K562 (cell line): Measurements from ENCODE around the gene CSNK2A1. TPM values are rescaled to one million over a fixed set of nuclear protein-coding genes. Genes with fewer than 3 reads are reported as not detected.

Experiments
- ATAC-seq: fragments of 200-7000 bp; cut with Tn5 transposase; 3 replicates; pipeline ENCODE4 v1.9.1; 2020; ENCODE audit warnings: moderate library complexity
- BruUV-seq: library from RNA; stranded (reverse); fragments of 400-500 nt; replicated peaks from 2 replicates; lab custom pipeline; 2021; lab: Mats Ljungman, UMichigan
- CTCF ChIA-PET: fragments of 300-600 bp; formaldehyde crosslinking; extraction: SDS; loops from one replicate; lab custom pipeline; 2021; ENCODE audit warnings: low intra/inter-chr PET ratio; lab: Yijun Ruan, JAX
- POLR2A ChIA-PET: fragments of 300-600, 350-650 bp; sonication (Branson Sonifier 250); formaldehyde crosslinking; extraction: SDS; loops from one replicate; lab custom pipeline; 2021; ENCODE audit warnings: antibody characterized with exemption, inconsistent platforms; lab: Yijun Ruan, JAX
- DNase-seq, 4 experiments: peaks; one replicate each; pipeline versions ENCODE4 v3.0.0 to v3.0.0-alpha.2; 2011 to 2018; ENCODE audit warnings: low spot score in 3 of 4, mixed read lengths in 3 of 4; ENCODE audit errors: extremely low read depth in 1 of 4
- FAIRE-seq: peaks from 2 replicates; lab custom pipeline; 2011; peaks lifted over from hg19 to GRCh38; lab: Jason Lieb, UNC
- H2AFZ ChIP-seq: 2 replicates; pipeline ENCODE4 v1.6.0; 2011; ENCODE audit warnings: low read depth, low read length, control low read depth, inconsistent platforms
- H3K27ac ChIP-seq: fragments of 200-600 bp; 3 replicates; pipeline ENCODE4 v1.8.0; 2011; ENCODE audit warnings: low read depth, mild to moderate bottlenecking, control low read depth, inconsistent platforms, low read length, moderate library complexity, mixed read lengths; ENCODE audit errors: extremely low read depth
- H3K27me3 ChIP-seq, 2 experiments: fragments of 300-600 bp in 1 of 2; 2 replicates in 1 of 2; 3 replicates in 1 of 2; pipeline versions ENCODE4 v1.6.0 to v1.8.0; 2011; ENCODE audit warnings: inconsistent platforms in 2 of 2, low read length in 2 of 2, mild to moderate bottlenecking in 1 of 2, mixed read lengths in 1 of 2, moderate library complexity in 1 of 2; ENCODE audit not compliant: control insufficient read depth in 2 of 2, insufficient read depth in 2 of 2
- H3K36me3 ChIP-seq: fragments of 300-600 bp; 3 replicates; pipeline ENCODE4 v1.8.0; 2011; ENCODE audit warnings: mild to moderate bottlenecking, low read length, inconsistent platforms; ENCODE audit not compliant: control insufficient read depth, insufficient read depth
- H3K4me1 ChIP-seq, 2 experiments: fragments of 200-600 bp in 1 of 2; replicated peaks in 1 of 2; 2 replicates in 1 of 2; 3 replicates in 1 of 2; pipeline versions ENCODE4 v1.5.1 to v1.8.0; 2011; ENCODE audit warnings: inconsistent platforms in 2 of 2, low read length in 2 of 2, mild to moderate bottlenecking in 1 of 2, mixed read lengths in 1 of 2, moderate library complexity in 1 of 2; ENCODE audit not compliant: control insufficient read depth in 2 of 2, insufficient read depth in 2 of 2
- H3K4me2 ChIP-seq: 2 replicates; pipeline ENCODE4 v1.6.1; 2011; ENCODE audit warnings: low read length, control low read depth, inconsistent platforms, mixed read lengths; ENCODE audit not compliant: insufficient read depth
- H3K4me3 ChIP-seq: fragments of 200-600 bp; sonication (generic), shearing (Covaris generic); 2 replicates; pipeline ENCODE4 v1.5.1; 2016; ENCODE audit warnings: control low read depth, inconsistent platforms
- H3K79me2 ChIP-seq: fragments of 200-600 bp; 3 replicates; pipeline ENCODE4 v1.8.0; 2011; ENCODE audit warnings: low read length, inconsistent platforms; ENCODE audit not compliant: control insufficient read depth, insufficient read depth
- H3K9ac ChIP-seq, 2 experiments: 2 replicates each; pipeline versions ENCODE4 v1.6.0 to v1.6.1; 2011; ENCODE audit warnings: low read depth in 2 of 2, low read length in 2 of 2, control low read depth in 1 of 2, inconsistent platforms in 1 of 2, mild to moderate bottlenecking in 1 of 2, mixed read lengths in 1 of 2; ENCODE audit not compliant: insufficient read depth in 1 of 2
- H3K9me1 ChIP-seq: one replicate; pipeline ENCODE4 v1.6.0; 2011; ENCODE audit warnings: inconsistent platforms, mild to moderate bottlenecking, low read length, moderate library complexity; ENCODE audit not compliant: control insufficient read depth, insufficient read depth
- H3K9me3 ChIP-seq: replicated peaks from 2 replicates; pipeline ENCODE4 v1.5.1; 2011; ENCODE audit warnings: low read depth, low read length, inconsistent platforms; ENCODE audit not compliant: control insufficient read depth, insufficient read depth
- H4K20me1 ChIP-seq: replicated peaks from 2 replicates; pipeline ENCODE4 v1.6.1; 2011; ENCODE audit warnings: low read length, inconsistent platforms, mixed read lengths; ENCODE audit not compliant: control insufficient read depth, insufficient read depth
- HOMEZ ChIP-seq: fragments of 250-450 bp; sonication (Bioruptor Pico); IDR thresholded peaks from 2 replicates; pipeline ENCODE4 v1.4.0; 2020; ENCODE audit warnings: mild to moderate bottlenecking, moderate library complexity
- MAFK ChIP-seq: IDR thresholded peaks from 2 replicates; pipeline ENCODE4 v1.6.1; 2011; ENCODE audit warnings: low read length, improper control_type of control experiment
- MED1 ChIP-seq: sonication (generic); formaldehyde crosslinking; IDR thresholded peaks from 2 replicates; pipeline ENCODE4 v1.8.1; 2023; ENCODE audit warnings: missing genetic modification reagents, borderline replicate concordance
- SIN3B ChIP-seq: fragments of 450-650 bp; IDR thresholded peaks from 2 replicates; pipeline ENCODE4 v1.6.1; 2017; ENCODE audit warnings: low read depth, mild to moderate bottlenecking, moderate library complexity
- ZBTB33 ChIP-seq: sonication (generic); formaldehyde crosslinking; IDR thresholded peaks from 2 replicates; pipeline ENCODE4 v1.8.1; 2023; ENCODE audit warnings: mild to moderate bottlenecking, missing genetic modification reagents
- ZNF277 ChIP-seq: fragments of 250-450 bp; sonication (Bioruptor Pico); IDR thresholded peaks from 2 replicates; pipeline ENCODE4 v1.8.0; 2022; ENCODE audit warnings: inconsistent platforms, mild to moderate bottlenecking, moderate library complexity, borderline replicate concordance
- ZNF695 ChIP-seq: fragments of 450-650 bp; formaldehyde crosslinking; IDR thresholded peaks from 2 replicates; pipeline ENCODE4 v1.4.0; 2020; ENCODE audit warnings: mild to moderate bottlenecking, moderate library complexity
- WGBS: fragments of 100-300 bp; shearing (Covaris generic); methylation state at CpG from one replicate; pipeline ENCODE4 v1.1.6; 2016; ENCODE audit warnings: low coverage, mixed read lengths; ENCODE audit not compliant: insufficient coverage; ENCODE audit errors: missing lambda C conversion rate; 5-methylcytosine and 5-hydroxymethylcytosine counted together
- in situ Hi-C: fragments of 300-500 bp; cut with MboI; formaldehyde crosslinking; loops from 4 replicates; pipeline ENCODE4 v1.15.0; 2018; ENCODE audit warnings: inconsistent platforms, mixed read lengths
- intact Hi-C: fragments of 100-400 bp; cut with micrococcal nuclease; formaldehyde crosslinking; loops from 2 replicates; pipeline ENCODE4 v1.14.2; 2022
- polyA plus RNA-seq, 8 experiments: library from polyadenylated mRNA; depleted of rRNA in 4 of 8; stranded (reverse) in 5 of 8; unstranded in 3 of 8; fragments of >200 nt; fragmentation: Nextera tagmentation in 2 of 8; fragmentation: Illumina TruSeq in 1 of 8; extraction: Ambion mirVana in 2 of 8; extraction: Trizol in 1 of 8; gene quantifications; 2 replicates each; pipeline versions ENCODE4 v1.2.1 to v1.2.3, GENCODE V29; 2011 to 2014; ENCODE audit warnings: inconsistent platforms in 1 of 8, missing spikeins in 1 of 8
- total RNA-seq, 7 experiments: library from RNA; depleted of rRNA in 6 of 7; stranded (reverse); fragments of >200 nt in 6 of 7; fragmentation: Illumina TruSeq in 2 of 7; extraction: Trizol in 2 of 7; gene quantifications; 2 replicates each; pipeline versions ENCODE4 v1.2.1 to v1.2.3, GENCODE V29; 2011 to 2021; ENCODE audit warnings: low replicate concordance in 1 of 7

CSNK2A1 gene
- total and polyA plus RNA-seq, 9 of the 15 experiments (the other 6 are each of a cell fraction or from before 2014, with no cell fraction given): 71.0 to 251 (median 103) TPM

GRCh38 chr20:431012-431904 lies 112.3 kb downstream of the CSNK2A1 start:
- peaks cover 0 to 20% of the 10 kb centered on the region in 2 experiments; a peak in 2 of 5 replicates for H3K4me1 ChIP-seq
- TF ChIP-seq ZBTB33 (0 out of 2 replicates have a peak, but pooled peaks have one; percentile 19), SIN3B (no peak), HOMEZ (CRISPR knock-in tag) (no peak), ZNF695 (no peak), MAFK (no peak), MED1 (CRISPR knock-in tag) (no peak), ZNF277 (CRISPR knock-in tag) (no peak)

More at GRCh38 chr20:431012-431904, 112.3 kb downstream of the CSNK2A1 start:
- no TSS peak for BruUV-seq
- Histone ChIP-seq H3K4me3 (no peak overlapping the region), H3K9ac (no peak overlapping the region; a peak in 1 of 4 replicates), H3K79me2 (no peaks in the 10 kb centered on the region), H3K4me2 (no peak overlapping the region), H2AFZ (no peak overlapping the region), H3K36me3 (peaks cover 38% of the 10 kb centered on the region), H3K27me3 (no peaks in the 10 kb centered on the region), H3K9me3 (no peaks in the 10 kb centered on the region), H4K20me1 (no peaks in the 10 kb centered on the region), H3K9me1 (peaks cover 3% of the 10 kb centered on the region), H3K27ac (no peak overlapping the region; the same call in 2 of the 3 replicates)
- intact Hi-C loops (loop anchor here (1.0 kb wide), 2 partner anchors 48 to 77 kb away; no protein-coding TSS in a partner anchor), in situ Hi-C loops (no loop called here)
- FAIRE-seq (peak; percentile 77), DNase-seq (peak; percentile 29 to 71 (median 48)), ATAC-seq (peak; percentile 73)
- WGBS: 63% methylated on average over 13 of the region's 17 CpGs
- CTCF ChIA-PET: interaction anchor here (0.7 to 4.0 kb wide), 3 partner anchors 47 to 173 kb away, joined by 3 to 27 read pairs (median 10); no protein-coding TSS in a partner anchor
- POLR2A ChIA-PET: interaction anchor here (0.7 to 1.8 kb wide), 6 partner anchors 14 to 69 kb away, joined by 3 to 7 read pairs (median 4); partner anchors contain the start of gene TRIB3
